Right lobe of liver (tissue), 4 donors: Measurements from ENCODE around the gene DHFR.

Experiments
- POLR2A ChIP-seq: fragments of 450-650 bp; IDR thresholded peaks from one replicate; pipeline ENCODE4 v1.6.1; 2017; ENCODE audit warnings: antibody characterized with exemption, mild to moderate bottlenecking
- TF ChIP-seq, protein P1 (sequence below), 4 donors: fragments of 200-600 bp in 3 of 4; fragments of 450-650 bp in 1 of 4; IDR thresholded peaks; one replicate each; pipeline versions ENCODE4 v1.5.1 to v1.8.0; 2016 to 2022; ENCODE audit warnings: antibody characterized with exemption in 4 of 4, mild to moderate bottlenecking in 2 of 4
- donor health status: DM: no; HTN: no; CAD: no.
- donor health status: DM: no; HTN: no; CAD: no.
- donor health status: DM: no; HTN: yes; CAD: no.

DNA sequence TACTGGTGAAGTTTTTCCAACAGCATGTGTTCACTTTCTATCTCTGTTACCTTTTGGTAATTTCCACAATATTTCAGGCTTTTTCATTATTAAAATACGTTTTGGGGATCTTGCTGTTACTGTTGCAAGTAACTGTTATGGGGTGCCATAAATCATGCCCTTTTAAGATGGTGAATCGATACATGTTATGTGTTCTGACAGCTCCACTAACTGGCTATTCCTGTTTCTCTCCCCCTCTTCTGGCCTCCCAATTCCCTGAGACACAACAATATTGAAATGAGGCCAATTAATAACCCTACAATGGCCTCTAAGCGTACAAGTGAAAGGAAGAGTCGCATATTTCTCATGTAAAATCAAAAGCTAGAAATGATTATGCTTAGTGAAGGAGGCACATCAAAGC is 13.4 kb downstream of the DHFR start:
- TF ChIP-seq, protein P1, sequence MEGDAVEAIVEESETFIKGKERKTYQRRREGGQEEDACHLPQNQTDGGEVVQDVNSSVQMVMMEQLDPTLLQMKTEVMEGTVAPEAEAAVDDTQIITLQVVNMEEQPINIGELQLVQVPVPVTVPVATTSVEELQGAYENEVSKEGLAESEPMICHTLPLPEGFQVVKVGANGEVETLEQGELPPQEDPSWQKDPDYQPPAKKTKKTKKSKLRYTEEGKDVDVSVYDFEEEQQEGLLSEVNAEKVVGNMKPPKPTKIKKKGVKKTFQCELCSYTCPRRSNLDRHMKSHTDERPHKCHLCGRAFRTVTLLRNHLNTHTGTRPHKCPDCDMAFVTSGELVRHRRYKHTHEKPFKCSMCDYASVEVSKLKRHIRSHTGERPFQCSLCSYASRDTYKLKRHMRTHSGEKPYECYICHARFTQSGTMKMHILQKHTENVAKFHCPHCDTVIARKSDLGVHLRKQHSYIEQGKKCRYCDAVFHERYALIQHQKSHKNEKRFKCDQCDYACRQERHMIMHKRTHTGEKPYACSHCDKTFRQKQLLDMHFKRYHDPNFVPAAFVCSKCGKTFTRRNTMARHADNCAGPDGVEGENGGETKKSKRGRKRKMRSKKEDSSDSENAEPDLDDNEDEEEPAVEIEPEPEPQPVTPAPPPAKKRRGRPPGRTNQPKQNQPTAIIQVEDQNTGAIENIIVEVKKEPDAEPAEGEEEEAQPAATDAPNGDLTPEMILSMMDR (IDR thresholded peaks at IDR 0.05) = no peak
- no peak for TF ChIP-seq POLR2A
